Measurements from ENCODE around the gene CC2D1A.

CC2D1A gene

DNA sequence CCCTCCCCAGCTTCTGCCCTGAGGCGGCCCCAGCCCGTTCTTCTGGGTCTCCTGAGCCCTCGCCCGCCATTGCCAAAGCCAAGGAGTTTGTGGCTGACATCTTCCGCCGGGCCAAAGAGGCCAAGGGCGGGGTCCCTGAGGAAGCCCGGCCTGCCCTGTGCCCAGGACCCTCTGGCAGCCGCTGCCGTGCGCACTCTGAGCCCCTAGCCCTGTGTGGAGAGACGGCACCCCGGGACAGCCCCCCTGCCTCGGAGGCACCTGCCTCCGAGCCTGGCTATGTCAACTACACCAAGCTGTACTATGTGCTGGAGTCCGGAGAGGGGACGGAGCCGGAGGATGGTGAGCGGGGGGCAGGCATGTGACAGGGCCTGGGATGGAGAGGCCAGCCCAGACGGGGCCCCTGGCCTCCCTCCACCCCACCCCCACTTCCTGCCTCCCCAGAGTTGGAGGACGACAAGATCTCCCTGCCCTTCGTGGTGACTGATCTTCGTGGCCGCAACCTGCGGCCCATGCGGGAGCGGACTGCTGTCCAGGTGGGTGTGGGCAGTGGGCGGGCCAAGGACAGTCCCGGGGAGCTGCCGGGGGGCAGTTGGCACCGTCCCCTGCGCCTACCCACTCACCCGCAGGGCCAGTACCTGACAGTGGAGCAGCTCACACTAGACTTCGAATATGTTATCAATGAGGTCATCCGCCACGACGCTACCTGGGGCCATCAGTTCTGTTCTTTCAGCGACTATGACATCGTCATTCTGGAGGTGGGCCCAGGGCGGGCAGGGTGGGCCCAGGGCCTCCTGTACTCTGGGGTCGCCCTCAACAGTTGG, 53.4 kb downstream of the CC2D1A start:
- Histone ChIP-seq H3K18ac (ENCODE audit: low read depth in 1 of 2, low read length in 2 of 2) (no peak overlapping the region), H3K9me3 (ENCODE audit: control insufficient read depth, low read length) (no peaks in the 10 kb centered on the region), H2BK15ac (ENCODE audit: low read depth, poor library complexity, severe bottlenecking) (no peak overlapping the region), H3K4me2 (ENCODE audit: low read length, poor library complexity, severe bottlenecking) (no peak overlapping the region), H3K27ac (ENCODE audit: low read length, poor library complexity, severe bottlenecking) (no peak overlapping the region), H2AK5ac (ENCODE audit: low read length, severe bottlenecking) (no peak overlapping the region), H4K8ac (ENCODE audit: low read length) (no peak overlapping the region), H3K36me3 (ENCODE audit: control insufficient read depth in 1 of 2, insufficient read depth in 2 of 2, low read depth in 1 of 2, low read length in 2 of 2) (peaks cover 56 to 88% of the 10 kb centered on the region in 2 experiments), H3K14ac (ENCODE audit: low read length in 2 of 2) (no peak overlapping the region), H2BK5ac (ENCODE audit: low read depth, low read length, poor library complexity, severe bottlenecking) (no peak overlapping the region), H3K4me1 (ENCODE audit: control insufficient read depth, insufficient read depth, low read depth, low read length) (peaks cover 26% of the 10 kb centered on the region), H3K23ac (ENCODE audit: low read length in 2 of 2) (no peak overlapping the region), H3K27me3 (ENCODE audit: control insufficient read depth in 1 of 2, insufficient read depth in 1 of 2, low read length in 2 of 2) (no peaks in the 10 kb centered on the region), H3K4me3 (ENCODE audit: insufficient read depth in 1 of 2, low read depth in 1 of 2, low read length in 2 of 2) (no peak overlapping the region), H2BK12ac (ENCODE audit: low read length in 2 of 2) (no peak overlapping the region), H3K4ac (ENCODE audit: low read depth in 1 of 2, low read length in 2 of 2) (no peak overlapping the region), H3K9ac (ENCODE audit: low read length) (no peak overlapping the region), H2AFZ (ENCODE audit: low read depth, low read length) (no peak overlapping the region), H4K91ac (ENCODE audit: low read length) (no peak overlapping the region), H3K79me1 (replicated peaks; ENCODE audit: low read length, poor library complexity, severe bottlenecking) (peaks cover 35% of the 10 kb centered on the region), H2BK120ac (ENCODE audit: low read depth, low read length) (no peak overlapping the region)
- WGBS: 94% methylated on average over 41 of the region's 41 CpGs
- DNase-seq: no peak

DNA sequence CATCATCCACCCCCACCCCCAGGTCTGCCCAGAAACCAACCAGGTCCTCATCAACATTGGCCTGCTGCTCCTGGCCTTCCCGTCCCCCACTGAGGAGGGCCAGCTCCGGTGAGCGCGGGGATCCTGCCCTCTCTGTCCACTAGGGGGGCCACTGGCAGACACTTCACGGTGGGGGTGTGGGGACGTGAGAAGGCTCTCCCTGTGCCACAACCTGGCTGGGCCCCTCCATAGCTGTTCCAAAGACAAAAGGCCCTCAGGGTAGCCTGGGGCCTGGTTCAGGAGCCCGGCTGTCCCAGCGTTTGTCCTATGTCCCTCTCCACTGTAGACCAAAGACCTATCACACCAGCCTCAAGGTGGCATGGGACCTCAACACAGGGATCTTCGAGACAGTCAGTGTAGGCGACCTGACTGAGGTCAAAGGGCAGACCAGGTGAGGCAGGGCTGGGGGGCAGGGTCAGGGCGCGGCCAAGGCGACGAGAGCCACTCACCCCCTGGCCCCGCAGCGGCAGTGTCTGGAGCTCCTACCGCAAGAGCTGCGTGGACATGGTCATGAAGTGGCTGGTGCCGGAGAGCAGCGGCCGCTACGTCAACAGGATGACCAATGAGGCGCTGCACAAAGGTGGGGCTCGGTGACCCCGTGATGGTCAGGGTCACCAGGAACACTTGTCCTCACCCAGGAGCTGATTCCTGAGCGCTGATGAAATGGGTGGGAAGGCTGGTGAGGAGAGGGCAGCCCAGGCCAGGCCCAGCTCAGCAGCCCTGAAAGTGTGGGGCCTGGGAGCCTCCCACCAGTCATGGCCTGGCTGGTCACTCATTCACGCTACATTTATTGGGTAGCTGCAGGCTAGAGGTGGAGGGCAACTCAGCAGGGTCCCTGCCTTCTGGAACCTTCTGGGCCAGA, 54.2 kb downstream of the CC2D1A start:
- H3K14ac ChIP-seq (ENCODE audit: low read length in 2 of 2): no peak overlapping the region
- peaks cover 57 to 86% of the 10 kb centered on the region in 2 experiments for H3K36me3 ChIP-seq (ENCODE audit: control insufficient read depth in 1 of 2, insufficient read depth in 2 of 2, low read depth in 1 of 2, low read length in 2 of 2)
- DNase-seq: no peak
- no peak overlapping the region for H4K8ac ChIP-seq (ENCODE audit: low read length)
- peaks cover 33% of the 10 kb centered on the region for H3K79me1 ChIP-seq (replicated peaks; ENCODE audit: low read length, poor library complexity, severe bottlenecking)
- H3K27me3 ChIP-seq (ENCODE audit: control insufficient read depth in 1 of 2, insufficient read depth in 1 of 2, low read length in 2 of 2): no peaks in the 10 kb centered on the region
- no peak overlapping the region for H2BK120ac ChIP-seq (ENCODE audit: low read depth, low read length)
- no peak overlapping the region for H3K18ac ChIP-seq (ENCODE audit: low read depth in 1 of 2, low read length in 2 of 2)
- no peak overlapping the region for H2AK5ac ChIP-seq (ENCODE audit: low read length, severe bottlenecking)
- no peak overlapping the region for H3K27ac ChIP-seq (ENCODE audit: low read length, poor library complexity, severe bottlenecking)
- H2AFZ ChIP-seq (ENCODE audit: low read depth, low read length): no peak overlapping the region
- no peak overlapping the region for H3K4me3 ChIP-seq (ENCODE audit: insufficient read depth in 1 of 2, low read depth in 1 of 2, low read length in 2 of 2)
- no peak overlapping the region for H3K4ac ChIP-seq (ENCODE audit: low read depth in 1 of 2, low read length in 2 of 2)
- no peak overlapping the region for H3K23ac ChIP-seq (ENCODE audit: low read length in 2 of 2)
- no peak overlapping the region for H2BK12ac ChIP-seq (ENCODE audit: low read length in 2 of 2)
- H3K9me3 ChIP-seq (ENCODE audit: control insufficient read depth, low read length): no peaks in the 10 kb centered on the region
- no peak overlapping the region for H3K9ac ChIP-seq (ENCODE audit: low read length)
- no peak overlapping the region for H4K91ac ChIP-seq (ENCODE audit: low read length)
- peaks cover 27% of the 10 kb centered on the region for H3K4me1 ChIP-seq (ENCODE audit: control insufficient read depth, insufficient read depth, low read depth, low read length)
- no peak overlapping the region for H2BK5ac ChIP-seq (ENCODE audit: low read depth, low read length, poor library complexity, severe bottlenecking)
- 93% methylated on average over 27 of the region's 27 CpGs for WGBS
- H3K4me2 ChIP-seq (ENCODE audit: low read length, poor library complexity, severe bottlenecking): no peak overlapping the region
- H2BK15ac ChIP-seq (ENCODE audit: low read depth, poor library complexity, severe bottlenecking): no peak overlapping the region

DNA sequence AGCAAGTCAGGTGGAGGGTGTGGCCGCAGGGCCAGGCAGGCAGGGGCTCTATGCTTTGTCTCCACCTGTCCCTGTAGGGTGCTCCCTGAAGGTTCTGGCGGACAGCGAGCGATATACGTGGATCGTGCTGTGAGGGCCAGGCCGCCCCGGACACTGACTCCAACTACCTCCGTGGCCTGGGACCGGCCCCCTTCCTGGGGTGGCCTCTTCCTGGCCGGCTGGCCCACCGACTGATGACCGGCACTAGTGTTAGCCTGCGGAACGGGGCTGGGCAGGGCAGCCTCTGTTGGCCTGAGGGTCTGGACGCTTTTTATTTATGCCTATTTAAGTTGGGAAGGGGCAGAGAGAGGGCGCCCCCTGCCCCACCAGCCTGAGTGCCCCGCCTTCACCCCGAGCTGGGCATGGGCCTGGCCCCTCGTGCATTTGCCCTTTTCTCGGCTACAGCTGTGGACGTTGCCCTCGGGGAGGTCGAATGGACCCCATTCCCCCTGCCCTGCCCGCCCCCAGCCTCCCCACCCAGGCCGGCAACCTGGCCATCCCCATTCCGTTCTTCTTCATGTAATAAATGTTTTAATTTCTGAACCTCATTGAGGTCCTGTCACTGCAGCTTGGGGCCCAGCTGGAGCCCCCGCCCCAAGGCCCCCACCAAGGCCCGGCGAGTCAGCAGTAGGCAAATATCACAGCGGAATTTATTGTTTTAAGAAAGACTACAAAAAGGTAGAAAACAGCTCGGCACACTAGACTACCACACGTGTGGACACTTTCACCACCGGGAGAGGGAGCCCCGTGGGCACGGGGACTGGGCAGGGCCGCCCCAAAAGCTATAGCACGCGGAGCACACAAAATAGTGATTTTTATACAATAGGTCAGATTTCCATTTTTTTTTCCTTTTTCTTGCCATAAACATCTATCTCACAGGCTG, 55.1 kb downstream of the CC2D1A start:
- Histone ChIP-seq H2BK12ac (ENCODE audit: low read length in 2 of 2) (no peak overlapping the region), H2AFZ (ENCODE audit: low read depth, low read length) (no peak overlapping the region)
- WGBS: 96% methylated on average over 39 of the region's 39 CpGs

More for the DNA sequence above, 55.1 kb downstream of the CC2D1A start:
- Histone ChIP-seq H4K8ac (ENCODE audit: low read length) (no peak overlapping the region), H3K79me1 (replicated peaks; ENCODE audit: low read length, poor library complexity, severe bottlenecking) (peaks cover 26% of the 10 kb centered on the region), H3K23ac (ENCODE audit: low read length in 2 of 2) (no peak overlapping the region), H2BK5ac (ENCODE audit: low read depth, low read length, poor library complexity, severe bottlenecking) (no peak overlapping the region), H3K14ac (ENCODE audit: low read length in 2 of 2) (no peak overlapping the region), H3K4me1 (ENCODE audit: control insufficient read depth, insufficient read depth, low read depth, low read length) (peaks cover 27% of the 10 kb centered on the region), H3K9me3 (ENCODE audit: control insufficient read depth, low read length) (no peaks in the 10 kb centered on the region), H2BK120ac (ENCODE audit: low read depth, low read length) (no peak overlapping the region), H3K18ac (ENCODE audit: low read depth in 1 of 2, low read length in 2 of 2) (no peak overlapping the region), H3K36me3 (ENCODE audit: control insufficient read depth in 1 of 2, insufficient read depth in 2 of 2, low read depth in 1 of 2, low read length in 2 of 2) (peaks cover 55 to 86% of the 10 kb centered on the region in 2 experiments), H4K91ac (ENCODE audit: low read length) (no peak overlapping the region), H3K9ac (ENCODE audit: low read length) (no peak overlapping the region), H3K4me2 (ENCODE audit: low read length, poor library complexity, severe bottlenecking) (no peak overlapping the region), H3K4ac (ENCODE audit: low read depth in 1 of 2, low read length in 2 of 2) (no peak overlapping the region), H3K4me3 (ENCODE audit: insufficient read depth in 1 of 2, low read depth in 1 of 2, low read length in 2 of 2) (no peak overlapping the region), H3K27ac (ENCODE audit: low read length, poor library complexity, severe bottlenecking) (no peak overlapping the region), H3K27me3 (ENCODE audit: control insufficient read depth in 1 of 2, insufficient read depth in 1 of 2, low read length in 2 of 2) (no peaks in the 10 kb centered on the region), H2AK5ac (ENCODE audit: low read length, severe bottlenecking) (no peak overlapping the region), H2BK15ac (ENCODE audit: low read depth, poor library complexity, severe bottlenecking) (no peak overlapping the region)
- no peak for DNase-seq

Measured in mesenchymal stem cell (in vitro differentiated cells and primary cell).